A549 (cell line): Measurements from ENCODE around the gene ZDHHC17.

Experiments
- BHLHE40 ChIP-seq: IDR thresholded peaks from 2 replicates; pipeline ENCODE4 v1.6.1; 2012; ENCODE audit warnings: low read depth, low read length, inconsistent platforms
- CBX2 ChIP-seq: fragments of 200-600 bp; sonication (generic); IDR thresholded peaks from 2 replicates; pipeline ENCODE4 v1.6.1; 2016; ENCODE audit warnings: low read depth, mild to moderate bottlenecking, borderline replicate concordance
- HEYL ChIP-seq: fragments of 250-450 bp; sonication (Bioruptor Pico); IDR thresholded peaks from 2 replicates; pipeline ENCODE4 v1.8.0; 2021; ENCODE audit warnings: mild to moderate bottlenecking, moderate library complexity
- JUNB ChIP-seq: fragments of >200 bp; sonication (Bioruptor Twin); formaldehyde crosslinking; IDR thresholded peaks from 2 replicates; pipeline ENCODE4 v1.6.1; 2016
- POLR2A ChIP-seq: IDR thresholded peaks from 2 replicates; pipeline ENCODE4 v1.6.1; 2012; ENCODE audit warnings: mild to moderate bottlenecking, low read length
- RFX5 ChIP-seq: fragments of 450-650 bp; IDR thresholded peaks from 2 replicates; pipeline ENCODE4 v1.7.1; 2014; ENCODE audit warnings: antibody characterized with exemption, mild to moderate bottlenecking, moderate library complexity
- SMC3 ChIP-seq: fragments of >200 bp; sonication (Bioruptor Twin); formaldehyde crosslinking; IDR thresholded peaks from 3 replicates; pipeline ENCODE4 v1.6.1; 2018; ENCODE audit warnings: inconsistent platforms
- ZC3H11A ChIP-seq: fragments of 450-650 bp; IDR thresholded peaks from 2 replicates; pipeline ENCODE4 v1.6.1; 2014; ENCODE audit warnings: antibody characterized with exemption, mild to moderate bottlenecking
- TF ChIP-seq, protein P1 (sequence below): fragments of >200 bp; sonication (Bioruptor Twin); formaldehyde crosslinking; IDR thresholded peaks from 3 replicates; pipeline ENCODE4 v1.5.1; 2016
- TF ChIP-seq, protein P2 (sequence below): fragments of 200-600 bp; sonication (generic); IDR thresholded peaks from 2 replicates; pipeline ENCODE4 v1.6.1; 2016; ENCODE audit warnings: antibody characterized with exemption, mild to moderate bottlenecking, moderate library complexity
- TF ChIP-seq, protein P3 (sequence below): IDR thresholded peaks from 2 replicates; pipeline ENCODE4 v1.6.1; 2012

DNA sequence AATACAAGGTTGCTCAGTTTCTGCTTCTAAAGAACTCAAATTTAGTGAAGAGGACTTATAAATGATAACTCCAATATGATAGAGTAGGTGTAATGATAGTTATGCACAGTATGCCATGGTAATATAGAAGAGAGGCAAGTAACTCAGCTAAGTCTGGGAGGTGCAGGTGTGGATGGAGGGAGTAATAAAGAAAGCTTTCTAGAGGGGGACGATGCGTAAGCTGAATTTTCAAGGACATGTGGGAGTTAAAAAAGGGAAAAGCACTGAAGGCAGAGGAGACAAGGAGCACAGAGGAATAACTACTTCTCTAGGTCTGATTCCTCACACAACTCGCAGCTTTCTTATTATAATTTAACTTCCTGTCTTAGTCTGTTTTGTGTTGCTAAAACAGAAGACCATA lies 49.1 kb upstream of the ZDHHC17 start:
- no peak for TF ChIP-seq CBX2
- no peak for TF ChIP-seq POLR2A
- TF ChIP-seq, protein P1, sequence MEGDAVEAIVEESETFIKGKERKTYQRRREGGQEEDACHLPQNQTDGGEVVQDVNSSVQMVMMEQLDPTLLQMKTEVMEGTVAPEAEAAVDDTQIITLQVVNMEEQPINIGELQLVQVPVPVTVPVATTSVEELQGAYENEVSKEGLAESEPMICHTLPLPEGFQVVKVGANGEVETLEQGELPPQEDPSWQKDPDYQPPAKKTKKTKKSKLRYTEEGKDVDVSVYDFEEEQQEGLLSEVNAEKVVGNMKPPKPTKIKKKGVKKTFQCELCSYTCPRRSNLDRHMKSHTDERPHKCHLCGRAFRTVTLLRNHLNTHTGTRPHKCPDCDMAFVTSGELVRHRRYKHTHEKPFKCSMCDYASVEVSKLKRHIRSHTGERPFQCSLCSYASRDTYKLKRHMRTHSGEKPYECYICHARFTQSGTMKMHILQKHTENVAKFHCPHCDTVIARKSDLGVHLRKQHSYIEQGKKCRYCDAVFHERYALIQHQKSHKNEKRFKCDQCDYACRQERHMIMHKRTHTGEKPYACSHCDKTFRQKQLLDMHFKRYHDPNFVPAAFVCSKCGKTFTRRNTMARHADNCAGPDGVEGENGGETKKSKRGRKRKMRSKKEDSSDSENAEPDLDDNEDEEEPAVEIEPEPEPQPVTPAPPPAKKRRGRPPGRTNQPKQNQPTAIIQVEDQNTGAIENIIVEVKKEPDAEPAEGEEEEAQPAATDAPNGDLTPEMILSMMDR, result no peak
- TF ChIP-seq SMC3, result no peak
- TF ChIP-seq HEYL (CRISPR knock-in tag), result no peak
- TF ChIP-seq JUNB, result no peak
- TF ChIP-seq, protein P2, sequence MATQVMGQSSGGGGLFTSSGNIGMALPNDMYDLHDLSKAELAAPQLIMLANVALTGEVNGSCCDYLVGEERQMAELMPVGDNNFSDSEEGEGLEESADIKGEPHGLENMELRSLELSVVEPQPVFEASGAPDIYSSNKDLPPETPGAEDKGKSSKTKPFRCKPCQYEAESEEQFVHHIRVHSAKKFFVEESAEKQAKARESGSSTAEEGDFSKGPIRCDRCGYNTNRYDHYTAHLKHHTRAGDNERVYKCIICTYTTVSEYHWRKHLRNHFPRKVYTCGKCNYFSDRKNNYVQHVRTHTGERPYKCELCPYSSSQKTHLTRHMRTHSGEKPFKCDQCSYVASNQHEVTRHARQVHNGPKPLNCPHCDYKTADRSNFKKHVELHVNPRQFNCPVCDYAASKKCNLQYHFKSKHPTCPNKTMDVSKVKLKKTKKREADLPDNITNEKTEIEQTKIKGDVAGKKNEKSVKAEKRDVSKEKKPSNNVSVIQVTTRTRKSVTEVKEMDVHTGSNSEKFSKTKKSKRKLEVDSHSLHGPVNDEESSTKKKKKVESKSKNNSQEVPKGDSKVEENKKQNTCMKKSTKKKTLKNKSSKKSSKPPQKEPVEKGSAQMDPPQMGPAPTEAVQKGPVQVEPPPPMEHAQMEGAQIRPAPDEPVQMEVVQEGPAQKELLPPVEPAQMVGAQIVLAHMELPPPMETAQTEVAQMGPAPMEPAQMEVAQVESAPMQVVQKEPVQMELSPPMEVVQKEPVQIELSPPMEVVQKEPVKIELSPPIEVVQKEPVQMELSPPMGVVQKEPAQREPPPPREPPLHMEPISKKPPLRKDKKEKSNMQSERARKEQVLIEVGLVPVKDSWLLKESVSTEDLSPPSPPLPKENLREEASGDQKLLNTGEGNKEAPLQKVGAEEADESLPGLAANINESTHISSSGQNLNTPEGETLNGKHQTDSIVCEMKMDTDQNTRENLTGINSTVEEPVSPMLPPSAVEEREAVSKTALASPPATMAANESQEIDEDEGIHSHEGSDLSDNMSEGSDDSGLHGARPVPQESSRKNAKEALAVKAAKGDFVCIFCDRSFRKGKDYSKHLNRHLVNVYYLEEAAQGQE, result no peak
- no peak for TF ChIP-seq RFX5
- no peak for TF ChIP-seq ZC3H11A
- TF ChIP-seq BHLHE40, result no peak
- TF ChIP-seq, protein P3, sequence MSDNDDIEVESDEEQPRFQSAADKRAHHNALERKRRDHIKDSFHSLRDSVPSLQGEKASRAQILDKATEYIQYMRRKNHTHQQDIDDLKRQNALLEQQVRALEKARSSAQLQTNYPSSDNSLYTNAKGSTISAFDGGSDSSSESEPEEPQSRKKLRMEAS, result no peak
